Measurements from ENCODE around the gene FAM131A. TPM values are rescaled to one million over a fixed set of nuclear protein-coding genes. Genes with fewer than 3 reads are reported as not detected.
A peak's percentile ranks its signal among the peaks of the same experiment; 100 is the strongest.

Gene FAM131A
- total RNA-seq, 1 experiment from 2014 or later, result 15.1 TPM

- intact Hi-C loops (cut with micrococcal nuclease; ENCODE audit: unreplicated experiment), result no loop called here
- no peaks in the 10 kb centered on the region for H3K9me3 ChIP-seq (ENCODE audit: low read depth, low read length, poor library complexity, severe bottlenecking)
- ChIA-PET CTCF (no interaction called here), POLR2A (ENCODE audit: low non-redundant PET) (no interaction called here)
- peak overlapping the region; percentile 81 for H3K4me3 ChIP-seq (ENCODE audit: low read depth, low read length, poor library complexity, severe bottlenecking)
- no TSS peak for BruUV-seq (replicated peaks)
- TF ChIP-seq CTCF (conservative IDR thresholded peaks at IDR 0.05; ENCODE audit: low read depth, low read length) (no peak), EZH2 (IDR thresholded peaks at IDR 0.05; ENCODE audit: borderline replicate concordance, low read depth, low read length, poor library complexity, severe bottlenecking) (no peak)
- no peak for DNase-seq (ENCODE audit: low spot score)
- peaks cover 11% of the 10 kb centered on the region for H3K4me1 ChIP-seq (ENCODE audit: insufficient read depth, low read length, poor library complexity, severe bottlenecking)
- H3K27ac ChIP-seq (ENCODE audit: low read depth, low read length, poor library complexity, severe bottlenecking), result no peak overlapping the region
- H3K36me3 ChIP-seq (ENCODE audit: insufficient read depth, low read length, poor library complexity, severe bottlenecking), result peaks cover 9% of the 10 kb centered on the region
- H3K27me3 ChIP-seq (replicated peaks; ENCODE audit: insufficient read depth, low read depth, low read length, poor library complexity), result no peaks in the 10 kb centered on the region
Observed at GRCh38 chr3:184360929-184361531, 23.6 kb downstream of the FAM131A start.

GRCh38 chr3:184361532-184361931 lies 24.1 kb downstream of the FAM131A start, which contains the start of the genes CLCN2 and POLR2H:
CLCN2 (minus strand) TSS chr3:184361605; CDS start chr3:184361479, 126 bp downstream.
POLR2H (plus strand) TSS chr3:184361710; CDS start chr3:184363493, 1,783 bp downstream.
- Histone ChIP-seq H3K4me1 (ENCODE audit: insufficient read depth, low read length, poor library complexity, severe bottlenecking) (peaks cover 11% of the 10 kb centered on the region), H3K27me3 (replicated peaks; ENCODE audit: insufficient read depth, low read depth, low read length, poor library complexity) (no peaks in the 10 kb centered on the region), H3K36me3 (ENCODE audit: insufficient read depth, low read length, poor library complexity, severe bottlenecking) (peaks cover 11% of the 10 kb centered on the region), H3K27ac (ENCODE audit: low read depth, low read length, poor library complexity, severe bottlenecking) (peak within 1 kb of the TSS; percentile 89), H3K4me3 (ENCODE audit: low read depth, low read length, poor library complexity, severe bottlenecking) (peak within 1 kb of the TSS; percentile 81), H3K9me3 (ENCODE audit: low read depth, low read length, poor library complexity, severe bottlenecking) (no peaks in the 10 kb centered on the region)
- peak; percentile 49 for DNase-seq (ENCODE audit: low spot score)
- intact Hi-C loops (cut with micrococcal nuclease; ENCODE audit: unreplicated experiment), result no loop called here
- ChIA-PET CTCF (no interaction called here), POLR2A (ENCODE audit: low non-redundant PET) (no interaction called here)
- no peak for TF ChIP-seq EZH2 (IDR thresholded peaks at IDR 0.05; ENCODE audit: borderline replicate concordance, low read depth, low read length, poor library complexity, severe bottlenecking)
- no peak for TF ChIP-seq CTCF (conservative IDR thresholded peaks at IDR 0.05; ENCODE audit: low read depth, low read length)
- BruUV-seq (replicated peaks), result no TSS peak

- H3K4me1 ChIP-seq (ENCODE audit: insufficient read depth, low read length, poor library complexity, severe bottlenecking), result peaks cover 11% of the 10 kb centered on the region
- POLR2A ChIA-PET (ENCODE audit: low non-redundant PET), result interaction anchor here (0.6 kb wide), 1 partner anchor 14 kb away, joined by 8 read pairs; no protein-coding TSS in a partner anchor
- no peaks in the 10 kb centered on the region for H3K9me3 ChIP-seq (ENCODE audit: low read depth, low read length, poor library complexity, severe bottlenecking)
- H3K27ac ChIP-seq (ENCODE audit: low read depth, low read length, poor library complexity, severe bottlenecking), result peak overlapping the region; percentile 89
- TF ChIP-seq EZH2 (IDR thresholded peaks at IDR 0.05; ENCODE audit: borderline replicate concordance, low read depth, low read length, poor library complexity, severe bottlenecking), result no peak
- no peak for TF ChIP-seq CTCF (conservative IDR thresholded peaks at IDR 0.05; ENCODE audit: low read depth, low read length)
- CTCF ChIA-PET, result interaction anchor here (0.6 to 1.0 kb wide), 2 partner anchors 8 to 1098 kb away, joined by 3 to 5 read pairs; no protein-coding TSS in a partner anchor
- H3K36me3 ChIP-seq (ENCODE audit: insufficient read depth, low read length, poor library complexity, severe bottlenecking), result peaks cover 17% of the 10 kb centered on the region
- no peaks in the 10 kb centered on the region for H3K27me3 ChIP-seq (replicated peaks; ENCODE audit: insufficient read depth, low read depth, low read length, poor library complexity)
- BruUV-seq (replicated peaks), result no TSS peak
- DNase-seq (ENCODE audit: low spot score), result peak; percentile 73
- H3K4me3 ChIP-seq (ENCODE audit: low read depth, low read length, poor library complexity, severe bottlenecking), result peak overlapping the region; percentile 81
- intact Hi-C loops (cut with micrococcal nuclease; ENCODE audit: unreplicated experiment), result no loop called here
Observed at GRCh38 chr3:184361932-184362667, 24.7 kb downstream of the FAM131A start.
